K562 (cell line): ENCODE data around the gene ZPBP. TPM values are rescaled to one million over a fixed set of nuclear protein-coding genes. Genes with fewer than 3 reads are reported as not detected.

Source experiments
- ATAC-seq: fragments of 200-7000 bp; cut with Tn5 transposase; 3 replicates; pipeline ENCODE4 v1.9.1; 2020; ENCODE audit warnings: moderate library complexity
- BruUV-seq: library from RNA; stranded (reverse); fragments of 400-500 nt; replicated peaks from 2 replicates; lab custom pipeline; 2021; lab: Mats Ljungman, UMichigan
- CTCF ChIA-PET: fragments of 300-600 bp; formaldehyde crosslinking; extraction: SDS; loops from one replicate; lab custom pipeline; 2021; ENCODE audit warnings: low intra/inter-chr PET ratio; lab: Yijun Ruan, JAX
- POLR2A ChIA-PET: fragments of 300-600, 350-650 bp; sonication (Branson Sonifier 250); formaldehyde crosslinking; extraction: SDS; loops from one replicate; lab custom pipeline; 2021; ENCODE audit warnings: antibody characterized with exemption, inconsistent platforms; lab: Yijun Ruan, JAX
- DNase-seq, 4 experiments: peaks; one replicate each; pipeline versions ENCODE4 v3.0.0 to v3.0.0-alpha.2; 2011 to 2018; ENCODE audit warnings: low spot score in 3 of 4, mixed read lengths in 3 of 4; ENCODE audit errors: extremely low read depth in 1 of 4
- FAIRE-seq: peaks from 2 replicates; lab custom pipeline; 2011; peaks lifted over from hg19 to GRCh38; lab: Jason Lieb, UNC
- H2AFZ ChIP-seq: 2 replicates; pipeline ENCODE4 v1.6.0; 2011; ENCODE audit warnings: low read depth, low read length, control low read depth, inconsistent platforms
- H3K27ac ChIP-seq: fragments of 200-600 bp; 3 replicates; pipeline ENCODE4 v1.8.0; 2011; ENCODE audit warnings: low read depth, mild to moderate bottlenecking, control low read depth, inconsistent platforms, low read length, moderate library complexity, mixed read lengths; ENCODE audit errors: extremely low read depth
- H3K27me3 ChIP-seq, 2 experiments: fragments of 300-600 bp in 1 of 2; 2 replicates in 1 of 2; 3 replicates in 1 of 2; pipeline versions ENCODE4 v1.6.0 to v1.8.0; 2011; ENCODE audit warnings: inconsistent platforms in 2 of 2, low read length in 2 of 2, mild to moderate bottlenecking in 1 of 2, mixed read lengths in 1 of 2, moderate library complexity in 1 of 2; ENCODE audit not compliant: control insufficient read depth in 2 of 2, insufficient read depth in 2 of 2
- H3K36me3 ChIP-seq: fragments of 300-600 bp; 3 replicates; pipeline ENCODE4 v1.8.0; 2011; ENCODE audit warnings: mild to moderate bottlenecking, low read length, inconsistent platforms; ENCODE audit not compliant: control insufficient read depth, insufficient read depth
- H3K4me1 ChIP-seq, 2 experiments: fragments of 200-600 bp in 1 of 2; replicated peaks in 1 of 2; 2 replicates in 1 of 2; 3 replicates in 1 of 2; pipeline versions ENCODE4 v1.5.1 to v1.8.0; 2011; ENCODE audit warnings: inconsistent platforms in 2 of 2, low read length in 2 of 2, mild to moderate bottlenecking in 1 of 2, mixed read lengths in 1 of 2, moderate library complexity in 1 of 2; ENCODE audit not compliant: control insufficient read depth in 2 of 2, insufficient read depth in 2 of 2
- H3K4me2 ChIP-seq: 2 replicates; pipeline ENCODE4 v1.6.1; 2011; ENCODE audit warnings: low read length, control low read depth, inconsistent platforms, mixed read lengths; ENCODE audit not compliant: insufficient read depth
- H3K4me3 ChIP-seq: fragments of 200-600 bp; sonication (generic), shearing (Covaris generic); 2 replicates; pipeline ENCODE4 v1.5.1; 2016; ENCODE audit warnings: control low read depth, inconsistent platforms
- H3K79me2 ChIP-seq: fragments of 200-600 bp; 3 replicates; pipeline ENCODE4 v1.8.0; 2011; ENCODE audit warnings: low read length, inconsistent platforms; ENCODE audit not compliant: control insufficient read depth, insufficient read depth
- H3K9ac ChIP-seq, 2 experiments: 2 replicates each; pipeline versions ENCODE4 v1.6.0 to v1.6.1; 2011; ENCODE audit warnings: low read depth in 2 of 2, low read length in 2 of 2, control low read depth in 1 of 2, inconsistent platforms in 1 of 2, mild to moderate bottlenecking in 1 of 2, mixed read lengths in 1 of 2; ENCODE audit not compliant: insufficient read depth in 1 of 2
- H3K9me1 ChIP-seq: one replicate; pipeline ENCODE4 v1.6.0; 2011; ENCODE audit warnings: inconsistent platforms, mild to moderate bottlenecking, low read length, moderate library complexity; ENCODE audit not compliant: control insufficient read depth, insufficient read depth
- H3K9me3 ChIP-seq: replicated peaks from 2 replicates; pipeline ENCODE4 v1.5.1; 2011; ENCODE audit warnings: low read depth, low read length, inconsistent platforms; ENCODE audit not compliant: control insufficient read depth, insufficient read depth
- H4K20me1 ChIP-seq: replicated peaks from 2 replicates; pipeline ENCODE4 v1.6.1; 2011; ENCODE audit warnings: low read length, inconsistent platforms, mixed read lengths; ENCODE audit not compliant: control insufficient read depth, insufficient read depth
- ARNT ChIP-seq, 2 experiments: fragments of 450-650 bp; IDR thresholded peaks; 2 replicates each; pipeline ENCODE4 v1.6.1; 2016; ENCODE audit warnings: mild to moderate bottlenecking in 1 of 2
- CBFA2T2 ChIP-seq: fragments of 450-650 bp; conservative IDR thresholded peaks from 2 replicates; pipeline ENCODE4 v1.6.1; 2017; ENCODE audit warnings: mild to moderate bottlenecking
- CBX1 ChIP-seq: sonication (generic); IDR thresholded peaks from 2 replicates; pipeline ENCODE4 v1.6.1; 2016; ENCODE audit warnings: antibody characterized with exemption, low read depth, mild to moderate bottlenecking
- EHMT2 ChIP-seq: fragments of 450-650 bp; IDR thresholded peaks from 2 replicates; pipeline ENCODE4 v1.6.1; 2018; ENCODE audit warnings: antibody characterized with exemption
- FOXO4 ChIP-seq: fragments of 450-650 bp; formaldehyde crosslinking; IDR thresholded peaks from 2 replicates; pipeline ENCODE4 v1.4.0; 2020; ENCODE audit warnings: mild to moderate bottlenecking, moderate library complexity
- HCFC1 ChIP-seq: IDR thresholded peaks from 2 replicates; pipeline ENCODE4 v1.6.1; 2012; ENCODE audit warnings: low read depth, low read length, improper control_type of control experiment
- KDM5B ChIP-seq: fragments of 200-600 bp; sonication (generic); IDR thresholded peaks from 2 replicates; pipeline ENCODE4 v1.6.1; 2012; ENCODE audit warnings: low read depth, mild to moderate bottlenecking, moderate library complexity, low read length, control low read depth, inconsistent platforms; ENCODE audit not compliant: insufficient replicate concordance
- MEF2D ChIP-seq: conservative IDR thresholded peaks from 2 replicates; pipeline ENCODE4 v1.6.1; 2016; ENCODE audit warnings: low read depth, missing genetic modification characterization, missing compliant biosample characterization
- MLLT1 ChIP-seq, 2 experiments: fragments of 450-650 bp; IDR thresholded peaks; 2 replicates each; pipeline ENCODE4 v1.6.1; 2016
- MXI1 ChIP-seq: IDR thresholded peaks from 2 replicates; pipeline ENCODE4 v1.6.1; 2011; ENCODE audit warnings: low read depth, mild to moderate bottlenecking, improper control_type of control experiment, low read length
- NFE2 ChIP-seq: IDR thresholded peaks from 2 replicates; pipeline ENCODE4 v1.6.1; 2014; ENCODE audit warnings: antibody characterized with exemption, low read depth
- PHB2 ChIP-seq: fragments of 450-650 bp; IDR thresholded peaks from 2 replicates; pipeline ENCODE4 v1.6.1; 2017; ENCODE audit warnings: low read depth
- POLR2AphosphoS2 ChIP-seq: IDR thresholded peaks from 2 replicates; pipeline ENCODE4 v1.6.1; 2012; ENCODE audit warnings: low read length, improper control_type of control experiment
- RBM15 ChIP-seq: fragments of 200-400 bp; formaldehyde crosslinking; IDR thresholded peaks from 2 replicates; pipeline ENCODE4 v1.6.1; 2018; ENCODE audit warnings: mild to moderate bottlenecking, low read length, moderate library complexity; ENCODE audit not compliant: insufficient read depth
- USF1 ChIP-seq: sonication (generic); formaldehyde crosslinking; IDR thresholded peaks from 2 replicates; pipeline ENCODE4 v1.9.0; 2022; ENCODE audit warnings: mild to moderate bottlenecking, missing genetic modification reagents
- ZC3H4 ChIP-seq: sonication (generic); formaldehyde crosslinking; IDR thresholded peaks from 2 replicates; pipeline ENCODE4 v1.9.0; 2021; ENCODE audit warnings: missing genetic modification reagents, borderline replicate concordance
- ZC3H8 ChIP-seq: fragments of 450-650 bp; IDR thresholded peaks from 2 replicates; pipeline ENCODE4 v1.6.1; 2017
- ZNF165 ChIP-seq: fragments of 250-450 bp; sonication (Bioruptor Pico); IDR thresholded peaks from 2 replicates; pipeline ENCODE4 v1.4.0; 2020; ENCODE audit warnings: borderline replicate concordance
- ZNF282 ChIP-seq: sonication (generic); formaldehyde crosslinking; IDR thresholded peaks from 2 replicates; pipeline ENCODE4 v1.8.1; 2023; ENCODE audit warnings: missing genetic modification reagents
- WGBS: fragments of 100-300 bp; shearing (Covaris generic); methylation state at CpG from one replicate; pipeline ENCODE4 v1.1.6; 2016; ENCODE audit warnings: low coverage, mixed read lengths; ENCODE audit not compliant: insufficient coverage; ENCODE audit errors: missing lambda C conversion rate; 5-methylcytosine and 5-hydroxymethylcytosine counted together
- in situ Hi-C: fragments of 300-500 bp; cut with MboI; formaldehyde crosslinking; loops from 4 replicates; pipeline ENCODE4 v1.15.0; 2018; ENCODE audit warnings: inconsistent platforms, mixed read lengths
- intact Hi-C: fragments of 100-400 bp; cut with micrococcal nuclease; formaldehyde crosslinking; loops from 2 replicates; pipeline ENCODE4 v1.14.2; 2022
- polyA plus RNA-seq, 8 experiments: library from polyadenylated mRNA; depleted of rRNA in 4 of 8; stranded (reverse) in 5 of 8; unstranded in 3 of 8; fragments of >200 nt; fragmentation: Nextera tagmentation in 2 of 8; fragmentation: Illumina TruSeq in 1 of 8; extraction: Ambion mirVana in 2 of 8; extraction: Trizol in 1 of 8; gene quantifications; 2 replicates each; pipeline versions ENCODE4 v1.2.1 to v1.2.3, GENCODE V29; 2011 to 2014; ENCODE audit warnings: inconsistent platforms in 1 of 8, missing spikeins in 1 of 8
- total RNA-seq, 7 experiments: library from RNA; depleted of rRNA in 6 of 7; stranded (reverse); fragments of >200 nt in 6 of 7; fragmentation: Illumina TruSeq in 2 of 7; extraction: Trizol in 2 of 7; gene quantifications; 2 replicates each; pipeline versions ENCODE4 v1.2.1 to v1.2.3, GENCODE V29; 2011 to 2021; ENCODE audit warnings: low replicate concordance in 1 of 7
- TF ChIP-seq, protein P1 (sequence below): fragments of 250-450 bp; sonication (Bioruptor Pico); IDR thresholded peaks from 2 replicates; pipeline ENCODE4 v1.9.0; 2021; ENCODE audit warnings: mild to moderate bottlenecking

The ZPBP gene
- total and polyA plus RNA-seq, 9 of the 15 experiments (the other 6 are each of a cell fraction or from before 2014, with no cell fraction given) = not detected

GRCh38 chr7:50140688-50141087 is 47.6 kb upstream of the ZPBP start:
- TF ChIP-seq EHMT2 (no peak), KDM5B (no peak), CBX1 (no peak), POLR2AphosphoS2 (no peak), ZC3H8 (no peak), ZNF282 (CRISPR knock-in tag) (no peak), PHB2 (no peak), USF1 (CRISPR knock-in tag) (no peak), MEF2D (no peak), MXI1 (no peak), ZNF165 (CRISPR knock-in tag) (no peak), RBM15 (no peak), FOXO4 (no peak), NFE2 (no peak), ARNT (IDR thresholded peaks at IDR 0.05) (no peak), CBFA2T2 (no peak), HCFC1 (no peak), MLLT1 (IDR thresholded peaks at IDR 0.05) (no peak), ZC3H4 (CRISPR knock-in tag) (no peak)
- TF ChIP-seq, protein P1, sequence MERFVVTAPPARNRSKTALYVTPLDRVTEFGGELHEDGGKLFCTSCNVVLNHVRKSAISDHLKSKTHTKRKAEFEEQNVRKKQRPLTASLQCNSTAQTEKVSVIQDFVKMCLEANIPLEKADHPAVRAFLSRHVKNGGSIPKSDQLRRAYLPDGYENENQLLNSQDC (CRISPR knock-in tag) = no peak
- TF ChIP-seq, all 486 proteins: peak for 0
- DNase-seq = no peak
- intact Hi-C loops (loop anchor here (5.0 kb wide), 1 partner anchor 227 kb away; no protein-coding TSS in a partner anchor), in situ Hi-C loops (loop anchor here (25.0 kb wide), 1 partner anchor 1222 kb away; no protein-coding TSS in a partner anchor)
- Histone ChIP-seq H3K36me3 (no peaks in the 10 kb centered on the region), H3K4me2 (no peak overlapping the region), H3K79me2 (no peaks in the 10 kb centered on the region), H3K27me3 (peaks cover 3 to 5% of the 10 kb centered on the region in 2 experiments; a peak in 2 of 5 replicates), H3K27ac (no peak overlapping the region), H3K9me1 (no peaks in the 10 kb centered on the region), H3K9me3 (no peaks in the 10 kb centered on the region), H3K9ac (no peak overlapping the region), H2AFZ (no peak overlapping the region), H3K4me1 (no peaks in the 10 kb centered on the region), H4K20me1 (no peaks in the 10 kb centered on the region), H3K4me3 (no peak overlapping the region)
- no TSS peak for BruUV-seq
- FAIRE-seq = no peak
- ChIA-PET CTCF (interaction anchor here (1.5 kb wide), 1 partner anchor 277 kb away, joined by 3 read pairs; no protein-coding TSS in a partner anchor), POLR2A (no interaction called here)
- 3% methylated on average over 4 of the region's 5 CpGs for WGBS
- no peak for ATAC-seq
